HG03558 (cell line): ENCODE data around the gene FAAH.

Experiments
- ATAC-seq: cut with Tn5 transposase; IDR thresholded peaks from one replicate; pipeline ENCODE4 v1.9.1; 2021; ENCODE audit warnings: moderate number of reproducible peaks; ENCODE audit not compliant: unreplicated experiment; ENCODE audit errors: extremely low read depth

FAAH gene

GRCh38 chr1:46400421-46400820 is 6.3 kb downstream of the FAAH start:
- no peak for ATAC-seq

GRCh38 chr1:46401154-46401913 is 7.2 kb downstream of the FAAH start:
- ATAC-seq: no peak

GRCh38 chr1:46401964-46402626 is 8.0 kb downstream of the FAAH start:
- ATAC-seq: no peak

DNA sequence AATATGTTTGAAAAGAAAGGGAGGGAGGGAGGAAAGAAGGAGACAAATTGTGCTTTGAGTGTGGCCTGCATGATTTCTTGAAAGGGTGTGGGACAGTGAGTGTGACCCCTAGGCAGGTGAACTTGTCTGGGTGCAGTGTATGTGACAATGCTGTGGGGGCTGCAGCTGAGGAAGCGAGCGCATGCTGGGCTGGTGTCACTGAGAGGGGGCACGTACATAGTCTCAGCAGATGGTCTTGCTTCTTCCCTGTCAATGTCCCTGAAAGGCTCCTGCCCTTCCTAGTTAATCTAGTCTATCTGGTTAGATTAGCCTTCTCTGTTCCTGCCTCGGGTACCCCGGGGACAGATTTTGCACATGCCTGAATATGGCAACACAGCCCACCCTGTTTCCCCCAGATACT is 9.8 kb downstream of the FAAH start:
- ATAC-seq: no peak

DNA sequence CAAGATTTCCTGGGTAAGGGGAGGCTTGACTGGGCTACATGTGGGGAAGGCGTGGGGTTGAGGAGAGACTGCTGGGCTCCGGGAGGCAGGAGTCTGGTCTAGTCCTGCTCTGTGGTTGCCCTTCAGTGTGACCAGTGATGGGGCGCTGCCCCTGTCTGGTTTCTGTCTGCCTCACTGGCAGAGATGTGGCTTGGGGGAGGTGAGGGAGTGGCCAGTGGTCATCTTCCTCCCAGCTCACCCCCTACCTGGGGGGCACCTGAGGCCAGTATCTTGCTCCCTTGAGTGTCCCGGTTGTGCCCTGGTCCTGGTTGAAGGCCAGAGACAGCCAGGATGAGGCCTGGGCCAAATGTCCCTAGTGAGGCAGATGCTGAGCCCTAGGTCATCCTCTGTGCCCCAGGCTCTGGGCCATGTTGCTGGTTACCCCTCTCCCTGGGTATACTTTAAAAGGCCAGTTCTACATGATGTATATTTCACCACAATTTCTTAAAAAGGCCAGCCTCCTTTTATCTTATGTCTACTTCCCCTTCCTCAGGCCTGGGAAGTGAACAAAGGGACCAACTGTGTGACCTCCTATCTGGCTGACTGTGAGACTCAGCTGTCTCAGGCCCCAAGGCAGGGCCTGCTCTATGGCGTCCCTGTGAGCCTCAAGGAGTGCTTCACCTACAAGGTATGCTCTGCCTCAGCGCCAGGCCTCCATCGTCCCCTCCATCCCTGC is 10.5 kb downstream of the FAAH start:
- no peak for ATAC-seq

DNA sequence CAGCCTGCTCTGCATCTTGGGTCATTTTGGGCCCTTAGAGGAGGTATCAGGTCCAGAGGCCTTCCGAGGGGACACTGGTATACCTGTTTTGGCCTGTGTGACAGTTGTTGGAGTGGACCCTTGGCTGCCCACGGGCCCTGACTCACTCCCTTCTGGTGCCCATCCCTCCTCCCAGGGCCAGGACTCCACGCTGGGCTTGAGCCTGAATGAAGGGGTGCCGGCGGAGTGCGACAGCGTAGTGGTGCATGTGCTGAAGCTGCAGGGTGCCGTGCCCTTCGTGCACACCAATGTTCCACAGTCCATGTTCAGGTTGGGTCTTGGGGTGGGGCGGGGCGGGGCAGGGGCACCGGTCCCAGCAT is 11.1 kb downstream of the FAAH start:
- ATAC-seq: no peak

DNA sequence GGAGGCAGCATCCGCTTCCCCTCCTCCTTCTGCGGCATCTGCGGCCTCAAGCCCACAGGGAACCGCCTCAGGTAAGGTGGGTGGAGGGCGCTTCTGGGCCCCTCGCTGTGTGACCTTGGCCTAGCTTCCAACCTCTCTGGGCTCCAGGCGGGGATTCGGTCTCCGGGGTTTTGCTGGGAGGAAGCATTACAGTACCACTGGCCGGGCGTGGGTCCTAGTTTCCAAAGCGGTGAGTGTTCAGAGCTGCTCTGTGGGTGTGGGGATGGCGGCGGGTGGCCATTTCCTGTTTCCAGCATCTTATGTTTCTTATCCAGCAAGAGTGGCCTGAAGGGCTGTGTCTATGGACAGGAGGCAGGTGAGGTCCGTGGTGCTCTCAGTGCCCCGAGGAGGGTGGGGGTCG is 11.6 kb downstream of the FAAH start:
- ATAC-seq: no peak

DNA sequence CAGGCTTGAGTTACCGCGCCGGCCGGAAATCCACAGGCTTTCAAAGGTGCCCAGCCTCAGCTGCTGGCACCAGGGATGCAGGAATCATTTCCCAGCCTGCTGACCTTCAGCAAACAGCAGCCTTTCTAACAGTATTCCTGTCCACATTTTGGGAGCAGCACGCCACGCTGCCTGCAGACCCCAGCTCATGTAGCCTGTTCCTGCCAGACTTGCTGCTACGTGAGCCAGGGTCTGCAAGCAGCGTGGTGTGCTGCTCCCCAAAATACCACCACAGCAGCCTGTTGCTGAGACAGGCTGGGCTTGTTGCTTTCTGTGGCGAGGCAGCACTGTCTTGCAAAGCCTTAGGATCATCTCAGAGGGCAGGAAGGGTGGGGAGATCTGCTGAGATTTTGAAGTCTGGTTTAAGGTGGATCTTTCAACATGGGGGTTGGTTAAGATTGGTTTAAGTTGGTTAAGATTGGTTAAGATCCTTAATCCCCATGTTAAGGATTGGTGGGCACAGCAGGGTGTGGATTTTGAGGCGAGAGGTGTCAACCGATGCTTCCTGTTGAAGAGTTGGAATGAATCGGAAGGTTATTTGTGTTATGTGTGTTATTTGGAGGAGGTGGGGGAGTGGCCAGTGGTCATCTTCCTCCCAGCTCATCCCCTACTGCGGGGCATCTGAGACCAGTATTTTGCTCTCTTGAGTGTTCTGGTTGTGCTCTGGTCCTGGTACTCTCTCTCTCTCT is 12.9 kb downstream of the FAAH start:
- ATAC-seq: no peak

GRCh38 chr1:46407636-46408035 is 13.5 kb downstream of the FAAH start:
- ATAC-seq: no peak

- ATAC-seq: no peak
These were observed 14.4 kb downstream of the FAAH start for GRCh38 chr1:46408356-46409062.

GRCh38 chr1:46409063-46409372 is 14.9 kb downstream of the FAAH start:
- no peak for ATAC-seq

GRCh38 chr1:46410156-46411009 is 16.3 kb downstream of the FAAH start:
- ATAC-seq: no peak

DNA sequence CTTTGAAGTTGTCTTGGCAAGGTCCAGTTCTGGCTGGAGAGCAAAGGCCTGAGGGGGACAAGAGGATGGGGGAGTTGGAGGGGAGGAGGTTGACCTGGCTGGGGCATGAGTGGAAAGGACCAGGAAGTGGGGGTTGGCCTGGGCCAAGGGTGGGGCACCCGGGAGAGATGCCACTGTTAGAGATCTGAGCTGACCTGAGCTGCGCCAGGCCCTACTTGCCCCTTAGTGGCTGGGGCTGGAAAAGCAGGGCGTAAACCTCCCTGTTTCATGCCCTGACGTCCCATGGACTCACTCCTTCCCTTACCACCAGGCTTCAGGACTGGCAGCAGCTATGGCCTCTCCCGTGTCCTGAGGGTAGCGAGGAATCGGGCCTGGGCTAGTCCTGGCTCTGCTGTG is 16.9 kb downstream of the FAAH start:
- ATAC-seq: no peak

DNA sequence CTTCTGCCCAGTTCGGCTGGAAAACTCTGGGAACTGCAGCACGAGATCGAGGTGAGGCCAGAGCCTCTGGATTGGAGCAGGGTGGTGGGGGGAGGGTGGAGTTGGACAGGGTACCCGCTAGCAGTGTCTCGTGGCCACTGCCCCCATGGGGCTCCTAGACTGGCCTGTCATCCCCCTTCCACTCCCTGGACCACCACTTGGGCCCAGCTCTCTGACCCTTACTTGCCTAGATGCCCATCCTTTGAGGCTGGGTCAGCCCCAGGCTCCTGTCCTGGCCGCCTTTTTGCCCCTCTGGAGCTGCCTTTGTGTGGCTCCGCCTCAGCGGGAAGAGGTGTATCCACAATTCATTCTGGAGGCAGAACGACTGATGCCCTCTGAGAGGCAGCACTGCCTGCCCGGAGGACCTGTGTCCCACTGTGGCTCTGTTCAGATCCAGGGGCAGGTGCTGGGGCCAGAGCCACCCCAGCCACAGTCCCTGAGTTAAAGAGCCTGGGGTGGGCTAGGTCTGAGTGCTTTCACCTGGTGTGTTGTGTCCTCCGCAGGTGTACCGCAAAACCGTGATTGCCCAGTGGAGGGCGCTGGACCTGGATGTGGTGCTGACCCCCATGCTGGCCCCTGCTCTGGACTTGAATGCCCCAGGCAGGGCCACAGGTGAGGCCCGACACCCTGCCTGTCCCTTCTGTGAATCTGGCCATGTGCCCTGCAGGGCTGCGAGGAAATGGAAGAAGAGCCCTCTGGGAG is 17.7 kb downstream of the FAAH start:
- ATAC-seq: no peak

- no peak for ATAC-seq
These were observed 18.9 kb downstream of the FAAH start for GRCh38 chr1:46412893-46413595.

DNA sequence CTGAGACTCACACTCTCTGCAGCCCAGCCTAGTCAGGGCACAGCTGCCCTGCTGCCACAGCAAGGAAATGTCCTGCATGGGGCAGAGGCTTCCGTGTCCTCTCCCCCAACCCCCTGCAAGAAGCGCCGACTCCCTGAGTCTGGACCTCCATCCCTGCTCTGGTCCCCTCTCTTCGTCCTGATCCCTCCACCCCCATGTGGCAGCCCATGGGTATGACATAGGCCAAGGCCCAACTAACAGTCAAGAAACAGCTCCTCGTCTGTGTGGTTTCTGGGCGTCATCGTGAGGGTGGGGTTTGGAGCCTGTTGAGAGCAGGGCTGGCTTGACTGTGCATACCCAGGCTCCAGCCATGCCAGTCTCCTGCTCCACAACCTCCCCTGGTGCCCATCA is 19.5 kb downstream of the FAAH start:
- ATAC-seq: no peak

DNA sequence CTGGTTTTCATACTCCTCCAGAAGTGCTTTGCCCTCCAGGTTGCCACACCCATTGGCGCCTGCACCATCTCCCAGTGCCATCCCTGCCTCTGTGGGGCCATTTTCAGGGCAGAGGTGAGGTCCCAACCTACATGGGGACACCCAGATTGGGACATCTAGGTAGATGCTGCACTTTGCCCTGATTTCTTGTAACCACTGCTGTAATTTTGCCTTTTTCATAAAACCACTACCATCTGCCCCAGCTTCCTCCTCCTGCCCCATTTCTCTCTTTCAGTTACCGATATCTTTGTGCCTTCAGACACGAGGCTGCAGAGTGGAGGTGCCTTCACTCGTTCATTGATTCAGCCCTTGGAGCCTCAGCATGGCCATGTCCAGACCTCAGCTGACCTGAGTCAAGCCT is 21.4 kb downstream of the FAAH start:
- ATAC-seq: no peak

DNA sequence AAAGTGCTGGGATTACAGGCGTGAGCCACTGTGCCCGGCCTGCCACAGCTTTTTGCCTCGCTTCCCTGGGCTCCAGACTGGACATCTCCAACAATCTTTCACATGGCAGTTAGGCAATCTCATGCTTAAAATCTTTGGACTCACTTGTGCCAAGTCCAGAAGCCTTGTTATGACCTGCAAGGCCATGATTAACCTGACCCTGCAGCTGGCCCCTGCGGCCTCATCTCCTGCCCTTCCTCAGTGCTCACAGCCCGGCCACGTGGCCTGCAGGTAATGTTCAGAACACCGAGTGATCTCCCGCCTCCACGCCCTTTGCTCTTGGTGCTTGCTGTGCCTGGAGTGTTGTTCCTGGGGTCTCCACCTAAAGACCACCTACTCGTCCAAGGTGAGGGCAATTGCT is 24.9 kb downstream of the FAAH start:
- ATAC-seq: no peak
